NCI-H1694 (cell line): ENCODE data around the gene GIPC1.
A peak's percentile ranks its signal among the peaks of the same experiment; 100 is the strongest.
"Not testable (repeated sequence)": the region's sequence is repeated elsewhere in the genome, so short reads cannot be mapped to it uniquely, and the experiment has no call there.

Experiments used
- DNase-seq: peaks from one replicate; lab custom pipeline; 2025; lab: John Stamatoyannopoulos, UW

The GIPC1 gene

GRCh38 chr19:14496029-14496833 is at the start of gene GIPC1:
Gene GIPC1, minus strand, starts transcription at chr19:14496127. Its CDS starts 13,151 bp downstream, at chr19:14482976.
- DNase-seq = peak; percentile 96

DNA sequence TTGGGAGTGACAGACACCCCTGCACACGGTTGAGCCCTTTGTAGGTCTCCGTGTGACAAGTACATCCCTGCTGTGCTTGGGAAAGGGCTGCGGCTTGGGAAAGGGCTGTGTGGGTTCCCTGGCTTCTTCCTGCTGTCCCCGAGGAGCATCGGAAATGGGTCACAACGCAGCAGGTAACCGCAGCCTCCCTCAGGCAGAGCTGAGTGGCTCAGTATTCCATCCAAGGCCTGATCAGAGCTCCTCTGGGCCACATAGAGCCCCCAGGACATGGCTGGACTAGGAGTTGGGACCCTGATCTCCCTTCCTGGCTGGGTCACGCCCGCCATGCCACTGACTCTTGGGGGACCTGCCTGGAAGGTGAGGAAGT is 49.8 kb upstream of the GIPC1 start:
- DNase-seq = no peak

- peak; percentile 86 for DNase-seq
Observed at GRCh38 chr19:14544977-14545715, 49.2 kb upstream of the GIPC1 start.

- DNase-seq = no peak
Observed at GRCh38 chr19:14544047-14544446, 48.1 kb upstream of the GIPC1 start.

GRCh38 chr19:14542711-14543328 is 46.9 kb upstream of the GIPC1 start:
- no peak for DNase-seq

DNA sequence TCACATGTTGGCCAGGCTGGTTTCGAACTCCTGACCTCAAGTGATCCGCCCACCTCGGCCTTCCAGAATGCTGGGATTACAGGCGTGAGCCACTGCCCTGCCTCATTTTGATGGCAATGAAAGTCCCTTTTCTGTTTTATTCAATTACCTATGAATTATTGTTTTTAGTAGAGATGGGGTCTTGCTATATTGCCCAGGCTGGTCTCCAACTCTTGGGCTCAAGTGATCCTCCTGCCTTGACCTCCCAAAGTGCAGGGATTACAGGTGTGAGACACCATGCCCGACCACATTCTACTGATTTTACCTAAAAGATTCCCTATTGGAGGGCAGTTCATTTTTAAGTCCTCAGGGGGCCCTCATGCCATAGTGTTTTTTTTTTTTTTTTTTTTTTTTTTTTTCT is 46.1 kb upstream of the GIPC1 start:
- DNase-seq = not testable (repeated sequence)

- DNase-seq = no peak
Observed at GRCh38 chr19:14540741-14541525, 45.0 kb upstream of the GIPC1 start.

DNA sequence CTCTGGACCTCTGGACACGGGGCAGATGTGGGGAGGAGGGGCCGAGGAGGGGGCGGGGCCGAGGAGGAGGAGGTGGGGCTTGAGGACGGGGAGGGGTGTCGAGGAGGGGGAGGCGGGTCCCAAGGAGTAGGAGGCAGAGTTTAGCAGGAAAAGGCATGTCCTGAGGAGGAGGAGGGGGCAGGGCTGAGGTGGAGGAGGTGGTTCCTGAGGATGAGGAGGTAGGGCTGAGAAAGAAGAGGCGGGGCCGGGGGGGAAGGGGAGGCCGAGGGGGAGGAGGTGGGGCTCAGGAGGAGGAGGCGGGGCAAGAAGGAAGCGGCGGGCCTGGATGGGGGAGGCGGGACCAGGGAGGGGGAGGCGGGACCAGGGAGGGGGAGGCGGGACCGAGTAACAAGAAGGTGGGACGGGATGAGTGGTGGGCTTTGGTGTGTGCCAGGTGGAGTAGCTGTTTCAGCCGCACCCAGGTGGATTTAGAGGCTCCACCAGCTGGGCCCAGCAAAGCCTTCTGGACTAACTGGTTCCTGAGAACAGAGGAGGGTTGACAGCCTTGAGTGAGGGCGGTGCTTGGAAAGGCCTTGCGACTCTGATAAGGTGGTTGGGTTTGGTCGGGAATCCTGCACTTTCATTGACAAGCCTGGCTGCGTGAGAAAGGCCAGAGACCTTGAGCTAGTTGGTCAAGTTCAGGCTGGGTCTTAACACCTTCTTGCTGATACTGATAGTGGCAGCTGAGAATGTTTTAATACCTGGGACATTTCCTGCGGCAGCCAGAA is 41.2 kb upstream of the GIPC1 start:
- no peak for DNase-seq

- DNase-seq = no peak
Observed at GRCh38 chr19:14533450-14533849, 37.5 kb upstream of the GIPC1 start.

- DNase-seq = no peak
Observed at GRCh38 chr19:14530506-14530905, 34.6 kb upstream of the GIPC1 start.

DNA sequence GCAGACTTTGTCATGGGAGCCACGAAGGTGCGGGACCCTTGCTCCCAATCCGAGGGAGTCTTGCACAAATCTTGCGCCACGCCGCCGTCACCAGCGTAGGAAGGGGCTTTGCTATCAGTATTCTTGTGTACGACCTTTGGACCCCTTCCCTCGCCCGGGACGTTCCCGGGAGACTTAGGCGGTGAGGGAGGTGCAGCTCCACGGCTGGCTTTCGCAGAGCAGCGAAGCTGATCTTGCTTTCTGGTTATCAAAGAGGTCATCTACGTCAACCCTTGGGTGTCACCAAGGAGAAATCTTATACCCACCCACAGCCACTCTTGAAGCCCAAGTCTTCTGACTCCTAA is 34.0 kb upstream of the GIPC1 start:
- no peak for DNase-seq

- DNase-seq = peak; percentile 99
Observed at GRCh38 chr19:14529254-14530004, 33.5 kb upstream of the GIPC1 start, which contains the start of gene TECR. Gene TECR, plus strand, starts transcription at chr19:14529594. Its CDS starts 103 bp downstream, at chr19:14529697.

- DNase-seq = no peak
Observed at GRCh38 chr19:14528419-14529253, 32.7 kb upstream of the GIPC1 start.

- DNase-seq = no peak
Observed at GRCh38 chr19:14526423-14526822, 30.5 kb upstream of the GIPC1 start.

DNA sequence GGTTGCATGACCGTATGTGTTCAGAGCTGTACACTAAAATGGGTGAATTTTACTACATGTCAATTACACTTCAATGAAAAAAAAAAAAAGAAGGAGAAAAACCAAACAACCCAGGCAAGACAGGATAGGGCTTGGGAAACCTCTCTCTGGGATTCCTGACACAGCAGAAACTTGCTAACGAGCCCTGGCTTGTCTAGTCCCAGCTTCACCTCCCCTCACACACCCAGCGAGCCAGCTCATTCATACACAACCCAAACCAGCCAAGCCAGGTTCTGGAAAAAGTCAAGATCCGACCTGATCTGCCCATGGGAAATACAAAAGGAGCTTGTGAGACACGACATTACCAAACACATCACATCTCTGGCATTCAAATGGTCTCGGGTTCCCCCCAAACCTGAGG is 29.8 kb upstream of the GIPC1 start:
- DNase-seq = no peak

GRCh38 chr19:14520543-14520942 is 24.6 kb upstream of the GIPC1 start:
- no peak for DNase-seq

- DNase-seq = no peak
Observed at GRCh38 chr19:14519860-14520407, 24.0 kb upstream of the GIPC1 start.

DNA sequence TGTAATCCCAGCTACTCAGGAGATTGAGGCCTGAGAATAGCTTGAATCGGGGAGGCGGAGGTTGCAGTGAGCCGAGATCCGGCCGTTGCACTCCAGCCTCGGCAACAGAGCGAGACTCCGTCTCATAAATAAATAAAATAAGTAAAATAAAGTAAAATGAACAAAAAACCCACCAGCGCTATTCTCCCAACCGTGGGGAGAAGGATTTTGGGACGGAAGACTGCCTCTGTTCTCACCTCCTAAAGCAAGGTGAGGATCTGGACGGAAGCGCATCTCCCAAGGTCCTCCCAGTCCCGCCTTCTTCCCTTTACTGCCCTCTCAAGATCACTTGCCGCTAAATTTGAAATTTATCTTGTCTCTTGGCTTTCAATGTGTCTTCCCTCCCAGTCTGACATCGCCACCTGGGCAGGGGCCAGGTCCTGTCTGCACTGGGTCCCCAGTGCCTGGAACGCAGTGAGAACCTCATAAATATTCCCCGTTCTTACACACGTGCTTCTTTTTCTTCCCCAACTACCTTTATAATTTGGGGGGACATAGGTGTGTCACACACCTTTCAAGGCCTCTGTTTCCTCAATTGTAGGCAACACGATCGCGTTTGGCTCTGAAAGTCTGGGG is 23.4 kb upstream of the GIPC1 start:
- no peak for DNase-seq
